Measurements from ENCODE around the gene TBL1X.

DNA sequence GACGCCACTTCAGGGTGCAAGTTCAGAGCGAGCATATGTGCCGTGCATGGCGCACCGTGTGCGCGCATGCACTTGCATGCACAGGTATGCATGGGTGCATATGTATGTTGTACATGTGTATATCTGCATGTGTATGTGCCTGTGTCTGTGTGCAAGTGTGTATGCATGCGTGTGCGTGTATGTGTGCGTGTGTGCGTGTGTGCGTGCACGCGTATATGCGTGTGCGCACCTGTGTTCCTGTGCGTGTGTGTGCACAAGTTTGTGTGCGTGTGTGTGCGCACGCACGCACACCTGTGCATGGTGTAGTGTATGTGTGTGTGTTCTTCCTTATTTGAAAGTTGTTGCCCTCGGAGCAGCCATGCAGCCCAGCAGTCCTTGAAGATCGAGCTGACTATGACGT is 224.0 kb downstream of the TBL1X start:
- TF ChIP-seq, protein P1, sequence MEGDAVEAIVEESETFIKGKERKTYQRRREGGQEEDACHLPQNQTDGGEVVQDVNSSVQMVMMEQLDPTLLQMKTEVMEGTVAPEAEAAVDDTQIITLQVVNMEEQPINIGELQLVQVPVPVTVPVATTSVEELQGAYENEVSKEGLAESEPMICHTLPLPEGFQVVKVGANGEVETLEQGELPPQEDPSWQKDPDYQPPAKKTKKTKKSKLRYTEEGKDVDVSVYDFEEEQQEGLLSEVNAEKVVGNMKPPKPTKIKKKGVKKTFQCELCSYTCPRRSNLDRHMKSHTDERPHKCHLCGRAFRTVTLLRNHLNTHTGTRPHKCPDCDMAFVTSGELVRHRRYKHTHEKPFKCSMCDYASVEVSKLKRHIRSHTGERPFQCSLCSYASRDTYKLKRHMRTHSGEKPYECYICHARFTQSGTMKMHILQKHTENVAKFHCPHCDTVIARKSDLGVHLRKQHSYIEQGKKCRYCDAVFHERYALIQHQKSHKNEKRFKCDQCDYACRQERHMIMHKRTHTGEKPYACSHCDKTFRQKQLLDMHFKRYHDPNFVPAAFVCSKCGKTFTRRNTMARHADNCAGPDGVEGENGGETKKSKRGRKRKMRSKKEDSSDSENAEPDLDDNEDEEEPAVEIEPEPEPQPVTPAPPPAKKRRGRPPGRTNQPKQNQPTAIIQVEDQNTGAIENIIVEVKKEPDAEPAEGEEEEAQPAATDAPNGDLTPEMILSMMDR (conservative IDR thresholded peaks at IDR 0.05; ENCODE audit: low read depth, low read length), result no peak
- TF ChIP-seq POLR2A (IDR thresholded peaks at IDR 0.05; ENCODE audit: low read depth, low read length), result no peak
- TF ChIP-seq, protein P2, sequence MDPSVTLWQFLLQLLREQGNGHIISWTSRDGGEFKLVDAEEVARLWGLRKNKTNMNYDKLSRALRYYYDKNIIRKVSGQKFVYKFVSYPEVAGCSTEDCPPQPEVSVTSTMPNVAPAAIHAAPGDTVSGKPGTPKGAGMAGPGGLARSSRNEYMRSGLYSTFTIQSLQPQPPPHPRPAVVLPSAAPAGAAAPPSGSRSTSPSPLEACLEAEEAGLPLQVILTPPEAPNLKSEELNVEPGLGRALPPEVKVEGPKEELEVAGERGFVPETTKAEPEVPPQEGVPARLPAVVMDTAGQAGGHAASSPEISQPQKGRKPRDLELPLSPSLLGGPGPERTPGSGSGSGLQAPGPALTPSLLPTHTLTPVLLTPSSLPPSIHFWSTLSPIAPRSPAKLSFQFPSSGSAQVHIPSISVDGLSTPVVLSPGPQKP (IDR thresholded peaks at IDR 0.05; ENCODE audit: borderline replicate concordance, low read depth, low read length), result no peak
- TF ChIP-seq RAD21 (IDR thresholded peaks at IDR 0.05; ENCODE audit: low read length), result no peak
- TF ChIP-seq CHD1 (IDR thresholded peaks at IDR 0.05; ENCODE audit: low read depth, low read length), result no peak
- TF ChIP-seq, protein P3, sequence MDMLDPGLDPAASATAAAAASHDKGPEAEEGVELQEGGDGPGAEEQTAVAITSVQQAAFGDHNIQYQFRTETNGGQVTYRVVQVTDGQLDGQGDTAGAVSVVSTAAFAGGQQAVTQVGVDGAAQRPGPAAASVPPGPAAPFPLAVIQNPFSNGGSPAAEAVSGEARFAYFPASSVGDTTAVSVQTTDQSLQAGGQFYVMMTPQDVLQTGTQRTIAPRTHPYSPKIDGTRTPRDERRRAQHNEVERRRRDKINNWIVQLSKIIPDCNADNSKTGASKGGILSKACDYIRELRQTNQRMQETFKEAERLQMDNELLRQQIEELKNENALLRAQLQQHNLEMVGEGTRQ (IDR thresholded peaks at IDR 0.05; ENCODE audit: low read depth, low read length), result no peak
- no peak for TF ChIP-seq RFX5 (IDR thresholded peaks at IDR 0.05; ENCODE audit: low read depth, low read length)
- TF ChIP-seq CEBPB (IDR thresholded peaks at IDR 0.05; ENCODE audit: low read depth, low read length), result no peak
- no peak for TF ChIP-seq SMC3 (IDR thresholded peaks at IDR 0.05; ENCODE audit: low read depth, low read length)
- no peak for TF ChIP-seq MAFK (IDR thresholded peaks at IDR 0.05; ENCODE audit: low read depth, low read length)
- no peak for TF ChIP-seq RCOR1 (IDR thresholded peaks at IDR 0.05; ENCODE audit: insufficient replicate concordance, low read length)
- TF ChIP-seq BHLHE40 (IDR thresholded peaks at IDR 0.05; ENCODE audit: low read depth, low read length), result no peak

All from IMR-90 (cell line).